Nephron progenitor cell (in vitro differentiated cells): ENCODE measurements around the gene DEPDC4.
"Not testable (repeated sequence)": the region's sequence is repeated elsewhere in the genome, so short reads cannot be mapped to it uniquely, and the experiment has no call there.

ENCODE experiments used
- DNase-seq: peaks from one replicate; pipeline ENCODE4 v3.0.0; 2021
- H3K27ac Mint-ChIP-seq: 2 replicates; pipeline ENCODE4 v1.8.0; 2021; ENCODE audit warnings: mild to moderate bottlenecking, moderate library complexity, mixed read lengths
- H3K27me3 Mint-ChIP-seq: 2 replicates; pipeline ENCODE4 v1.8.0; 2021; ENCODE audit warnings: mild to moderate bottlenecking, low read depth, mixed read lengths; ENCODE audit not compliant: poor library complexity
- H3K36me3 Mint-ChIP-seq: 2 replicates; pipeline ENCODE4 v1.8.0; 2021; ENCODE audit warnings: low read depth, mixed read lengths
- H3K4me1 Mint-ChIP-seq: 2 replicates; pipeline ENCODE4 v1.8.0; 2021; ENCODE audit warnings: mixed read lengths
- H3K4me3 Mint-ChIP-seq: 2 replicates; pipeline ENCODE4 v1.8.0; 2021; ENCODE audit warnings: mild to moderate bottlenecking, moderate library complexity, mixed read lengths
- H3K9me3 Mint-ChIP-seq: 2 replicates; pipeline ENCODE4 v1.8.0; 2021; ENCODE audit warnings: mild to moderate bottlenecking, moderate library complexity, mixed read lengths
- TF ChIP-seq, protein P1 (sequence below): fragments of 200-600 bp; sonication (generic); IDR thresholded peaks from 2 replicates; pipeline ENCODE4 v1.5.0; 2021; ENCODE audit warnings: antibody characterized with exemption

DEPDC4 gene

GRCh38 chr12:100265732-100266584, 921 bp downstream of the DEPDC4 start:
- Mint-ChIP-seq H3K27ac (no peak overlapping the region), H3K36me3 (peaks cover 9% of the 10 kb centered on the region), H3K4me3 (peak overlapping the region; percentile 99), H3K4me1 (peaks cover 32% of the 10 kb centered on the region), H3K27me3 (peaks cover 2% of the 10 kb centered on the region), H3K9me3 (no peaks in the 10 kb centered on the region)
- no peak for DNase-seq
- TF ChIP-seq, protein P1, sequence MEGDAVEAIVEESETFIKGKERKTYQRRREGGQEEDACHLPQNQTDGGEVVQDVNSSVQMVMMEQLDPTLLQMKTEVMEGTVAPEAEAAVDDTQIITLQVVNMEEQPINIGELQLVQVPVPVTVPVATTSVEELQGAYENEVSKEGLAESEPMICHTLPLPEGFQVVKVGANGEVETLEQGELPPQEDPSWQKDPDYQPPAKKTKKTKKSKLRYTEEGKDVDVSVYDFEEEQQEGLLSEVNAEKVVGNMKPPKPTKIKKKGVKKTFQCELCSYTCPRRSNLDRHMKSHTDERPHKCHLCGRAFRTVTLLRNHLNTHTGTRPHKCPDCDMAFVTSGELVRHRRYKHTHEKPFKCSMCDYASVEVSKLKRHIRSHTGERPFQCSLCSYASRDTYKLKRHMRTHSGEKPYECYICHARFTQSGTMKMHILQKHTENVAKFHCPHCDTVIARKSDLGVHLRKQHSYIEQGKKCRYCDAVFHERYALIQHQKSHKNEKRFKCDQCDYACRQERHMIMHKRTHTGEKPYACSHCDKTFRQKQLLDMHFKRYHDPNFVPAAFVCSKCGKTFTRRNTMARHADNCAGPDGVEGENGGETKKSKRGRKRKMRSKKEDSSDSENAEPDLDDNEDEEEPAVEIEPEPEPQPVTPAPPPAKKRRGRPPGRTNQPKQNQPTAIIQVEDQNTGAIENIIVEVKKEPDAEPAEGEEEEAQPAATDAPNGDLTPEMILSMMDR = no peak

GRCh38 chr12:100265107-100265506, 1.8 kb downstream of the DEPDC4 start:
- peak overlapping the region; percentile 11 for H3K4me3 Mint-ChIP-seq
- not testable (repeated sequence) for H3K27me3 Mint-ChIP-seq, H3K27ac Mint-ChIP-seq, DNase-seq, H3K9me3 Mint-ChIP-seq, H3K36me3 Mint-ChIP-seq
- H3K4me1 Mint-ChIP-seq = peaks cover 28% of the 10 kb centered on the region

GRCh38 chr12:100263131-100263530, 3.7 kb downstream of the DEPDC4 start:
- Mint-ChIP-seq H3K9me3 (no peaks in the 10 kb centered on the region), H3K4me3 (no peak overlapping the region), H3K4me1 (peaks cover 12% of the 10 kb centered on the region), H3K36me3 (peaks cover 19% of the 10 kb centered on the region), H3K27ac (no peak overlapping the region), H3K27me3 (peaks cover 2% of the 10 kb centered on the region)
- TF ChIP-seq, protein P1 = no peak
- no peak for DNase-seq

GRCh38 chr12:100258127-100258526, 8.8 kb downstream of the DEPDC4 start:
- Mint-ChIP-seq H3K4me1 (no peaks in the 10 kb centered on the region), H3K27me3 (peaks cover 4% of the 10 kb centered on the region), H3K27ac (no peak overlapping the region), H3K9me3 (no peaks in the 10 kb centered on the region), H3K36me3 (peaks cover 27% of the 10 kb centered on the region), H3K4me3 (no peak overlapping the region)
- TF ChIP-seq, protein P1 = no peak
- no peak for DNase-seq

- peaks cover 4% of the 10 kb centered on the region for H3K27me3 Mint-ChIP-seq
- no peak overlapping the region for H3K4me3 Mint-ChIP-seq
- H3K9me3 Mint-ChIP-seq = no peaks in the 10 kb centered on the region
- H3K4me1 Mint-ChIP-seq = no peaks in the 10 kb centered on the region
- TF ChIP-seq, protein P1 = no peak
- H3K27ac Mint-ChIP-seq = no peak overlapping the region
- peaks cover 25% of the 10 kb centered on the region for H3K36me3 Mint-ChIP-seq
- DNase-seq = no peak
Observed at GRCh38 chr12:100254876-100255275, 12.0 kb downstream of the DEPDC4 start.

DNA sequence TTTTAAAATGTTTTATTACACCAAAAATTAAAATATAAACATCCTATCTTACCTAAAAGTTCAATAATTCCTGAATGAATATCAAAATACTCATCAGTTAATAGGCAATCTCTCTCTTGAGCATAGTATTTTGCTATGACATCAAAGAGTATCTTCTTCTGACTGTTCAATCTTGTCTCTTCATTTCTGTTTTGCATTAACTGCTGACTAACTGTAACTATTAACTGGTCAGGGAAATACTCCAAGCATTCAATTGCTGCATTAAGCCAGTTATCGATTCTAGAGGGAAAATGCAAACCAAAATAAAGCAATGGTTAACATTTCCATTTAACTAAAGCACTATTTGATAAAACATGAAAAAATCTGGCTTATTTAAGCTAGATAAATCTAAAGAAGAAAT, 13.4 kb downstream of the DEPDC4 start:
- H3K4me1 Mint-ChIP-seq = no peaks in the 10 kb centered on the region
- H3K9me3 Mint-ChIP-seq = no peaks in the 10 kb centered on the region
- peaks cover 4% of the 10 kb centered on the region for H3K27me3 Mint-ChIP-seq
- TF ChIP-seq, protein P1 = no peak
- no peak for DNase-seq
- no peak overlapping the region for H3K27ac Mint-ChIP-seq
- peaks cover 15% of the 10 kb centered on the region for H3K36me3 Mint-ChIP-seq
- no peak overlapping the region for H3K4me3 Mint-ChIP-seq
